GM12875 (cell line): ENCODE data around the gene PCLO.
"Not testable (repeated sequence)": the region's sequence is repeated elsewhere in the genome, so short reads cannot be mapped to it uniquely, and the experiment has no call there.

Experiments
- H3K4me3 ChIP-seq: one replicate; pipeline ENCODE4 v1.5.1; 2011; ENCODE audit warnings: low read depth, low read length, control low read depth
- CTCF ChIP-seq: IDR thresholded peaks from 2 replicates; pipeline ENCODE4 v1.5.1; 2011; ENCODE audit warnings: low read depth, mild to moderate bottlenecking, control low read depth, inconsistent platforms, low read length, moderate library complexity, borderline replicate concordance; ENCODE audit not compliant: insufficient read depth

The PCLO gene

GRCh38 chr7:83085299-83085698 is 77.4 kb downstream of the PCLO start:
- H3K4me3 ChIP-seq, result no peak overlapping the region
- no peak for TF ChIP-seq CTCF

DNA sequence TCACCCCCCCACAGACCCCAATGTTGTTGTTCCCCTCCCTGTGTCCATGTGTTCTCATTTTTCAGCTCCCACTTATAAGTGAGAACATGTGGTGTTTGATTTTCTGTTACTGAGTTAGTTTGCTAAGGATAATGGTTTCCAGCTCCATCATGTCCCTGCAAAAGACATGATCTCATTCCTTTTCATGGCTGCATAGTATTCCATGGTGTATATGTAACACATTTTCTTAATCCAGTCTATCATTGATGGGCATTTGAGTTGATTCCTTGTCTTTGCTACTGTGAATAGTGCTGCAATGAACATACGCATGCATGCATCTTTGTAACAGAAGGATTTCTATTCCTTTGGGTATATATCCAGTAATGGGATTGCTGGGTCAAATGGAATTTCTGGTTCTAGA is 82.8 kb downstream of the PCLO start:
- H3K4me3 ChIP-seq, result not testable (repeated sequence)

DNA sequence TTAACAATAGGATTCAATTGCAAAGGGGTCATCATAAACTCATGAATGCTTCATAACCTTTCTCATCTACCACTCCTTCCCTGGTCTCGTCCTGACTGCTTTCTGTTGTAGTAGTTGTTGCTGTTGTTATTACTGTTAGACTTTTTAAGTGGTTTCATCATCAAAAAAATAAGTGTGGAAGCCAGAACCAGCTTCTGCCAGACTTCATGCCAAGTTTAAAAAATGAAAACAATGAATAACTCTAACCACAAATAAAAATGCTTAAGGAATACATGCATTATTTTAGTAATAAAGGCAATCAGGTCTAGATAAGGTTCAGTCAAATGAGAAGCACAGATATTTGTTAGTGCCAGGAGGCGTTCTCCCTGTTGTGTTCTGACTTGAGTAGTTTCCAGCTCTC is 85.4 kb downstream of the PCLO start:
- no peak for TF ChIP-seq CTCF
- no peak overlapping the region for H3K4me3 ChIP-seq

GRCh38 chr7:83072576-83073517 is 89.8 kb downstream of the PCLO start:
- no peak for TF ChIP-seq CTCF
- H3K4me3 ChIP-seq, result no peak overlapping the region

GRCh38 chr7:83065714-83066113 is 97.0 kb downstream of the PCLO start:
- no peak for TF ChIP-seq CTCF
- no peak overlapping the region for H3K4me3 ChIP-seq

DNA sequence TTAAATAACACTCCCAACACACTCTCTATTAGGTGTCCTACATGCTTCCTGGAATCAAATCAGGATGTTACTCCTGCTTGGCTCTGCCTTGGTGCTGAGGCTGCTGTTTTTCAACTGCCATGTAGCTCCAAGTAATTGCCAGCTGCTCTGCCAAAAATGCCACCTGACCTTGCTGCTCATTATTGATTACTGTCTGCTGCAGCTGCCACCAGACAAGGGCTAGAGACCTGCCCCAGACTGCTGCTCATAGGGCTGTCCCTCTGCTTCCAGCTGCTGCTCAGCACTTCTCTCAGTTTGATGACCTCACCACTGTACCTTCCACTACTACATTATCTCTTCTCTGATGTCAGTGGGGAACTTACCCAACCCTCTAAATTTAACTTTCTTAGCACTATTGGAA is 102.5 kb downstream of the PCLO start:
- no peak for TF ChIP-seq CTCF
- no peak overlapping the region for H3K4me3 ChIP-seq

DNA sequence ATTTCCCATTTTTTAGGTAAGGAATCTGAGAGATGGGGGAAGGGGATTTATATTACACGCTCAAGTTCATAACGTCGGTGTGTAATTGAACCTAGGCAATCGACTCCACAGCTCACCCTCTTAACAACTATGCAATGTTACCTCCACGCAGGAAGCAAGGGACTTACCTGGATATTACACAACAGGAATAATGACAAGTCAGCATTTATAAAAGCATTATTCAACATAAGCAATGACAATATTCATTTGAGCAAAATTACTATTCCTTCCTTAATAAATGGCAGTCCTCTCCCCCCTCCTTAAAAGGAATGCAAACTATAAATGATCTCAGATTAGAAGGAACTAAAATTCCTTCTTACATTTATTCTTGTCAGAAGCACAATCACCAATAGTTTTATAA is 104.0 kb downstream of the PCLO start:
- no peak overlapping the region for H3K4me3 ChIP-seq
- TF ChIP-seq CTCF, result no peak

- H3K4me3 ChIP-seq, result no peak overlapping the region
- TF ChIP-seq CTCF, result no peak
Measured at GRCh38 chr7:83055197-83055596, 107.5 kb downstream of the PCLO start.
